Erythroblast (primary cell): ENCODE results near the gene DPEP3.

Source experiments
- GATA1 ChIP-seq: IDR thresholded peaks from 2 replicates; pipeline ENCODE4 v1.6.1; 2011; ENCODE audit warnings: low read depth, mild to moderate bottlenecking, control low read depth, low read length, moderate library complexity
- POLR2A ChIP-seq: IDR thresholded peaks from 2 replicates; pipeline ENCODE4 v1.6.1; 2011; ENCODE audit warnings: mild to moderate bottlenecking, low read length

DNA sequence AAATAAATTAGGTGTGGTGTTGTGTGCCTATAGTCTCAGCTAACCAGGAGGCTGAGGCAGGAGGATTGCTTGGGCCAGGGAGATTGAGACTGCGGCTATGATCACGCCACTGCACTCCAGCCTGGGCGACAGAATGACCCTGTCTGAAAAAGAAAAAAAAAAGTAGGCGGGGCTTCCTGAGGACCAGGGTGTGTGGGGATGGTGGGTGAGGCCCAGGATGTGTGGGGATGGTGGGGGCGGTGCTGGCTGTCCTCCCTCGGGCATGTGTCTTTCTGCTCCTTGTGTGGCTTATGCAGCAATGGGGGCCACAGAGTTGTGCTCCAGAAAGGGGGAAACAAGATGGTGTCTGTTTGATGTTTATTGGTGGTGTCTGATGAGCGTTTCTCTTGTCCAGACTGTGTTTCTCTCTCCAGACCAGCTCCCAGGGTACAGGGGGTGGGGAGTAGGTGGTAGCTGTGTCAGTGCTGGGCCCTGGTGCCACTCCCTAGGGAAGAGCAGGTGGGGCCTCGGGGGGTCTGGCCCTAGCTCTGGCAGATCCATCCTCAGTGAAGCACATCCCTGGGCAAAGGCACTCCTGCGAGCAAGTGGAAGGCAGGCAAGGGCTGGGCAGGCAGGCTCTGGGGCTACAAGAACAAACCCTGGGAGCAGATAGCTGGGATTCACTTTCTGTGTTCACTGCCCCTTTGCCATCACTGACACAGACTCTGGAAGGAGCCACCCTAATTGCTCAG is 38.7 kb downstream of the DPEP3 start:
- TF ChIP-seq POLR2A (no peak), GATA1 (no peak)
